K562 (cell line): ENCODE data around the gene TTC16.

Source experiments
- PCBP2 ChIP-seq: fragments of 200-400 bp; formaldehyde crosslinking; IDR thresholded peaks from 2 replicates; pipeline ENCODE4 v1.6.1; 2018; ENCODE audit warnings: low read length, low read depth, mild to moderate bottlenecking, moderate library complexity; ENCODE audit not compliant: poor library complexity, severe bottlenecking
- TF ChIP-seq, protein P1 (sequence below), 3 experiments: IDR thresholded peaks in 2 of 3; conservative IDR thresholded peaks in 1 of 3; 2 replicates each; pipeline ENCODE4 v1.5.1; 2011 to 2012; ENCODE audit warnings: low read length in 3 of 3, mild to moderate bottlenecking in 3 of 3, control low read depth in 2 of 3, improper control_type of control experiment in 1 of 3, inconsistent platforms in 1 of 3, low read depth in 1 of 3, mixed read lengths in 1 of 3, moderate library complexity in 1 of 3; ENCODE audit not compliant: insufficient read depth in 2 of 3

DNA sequence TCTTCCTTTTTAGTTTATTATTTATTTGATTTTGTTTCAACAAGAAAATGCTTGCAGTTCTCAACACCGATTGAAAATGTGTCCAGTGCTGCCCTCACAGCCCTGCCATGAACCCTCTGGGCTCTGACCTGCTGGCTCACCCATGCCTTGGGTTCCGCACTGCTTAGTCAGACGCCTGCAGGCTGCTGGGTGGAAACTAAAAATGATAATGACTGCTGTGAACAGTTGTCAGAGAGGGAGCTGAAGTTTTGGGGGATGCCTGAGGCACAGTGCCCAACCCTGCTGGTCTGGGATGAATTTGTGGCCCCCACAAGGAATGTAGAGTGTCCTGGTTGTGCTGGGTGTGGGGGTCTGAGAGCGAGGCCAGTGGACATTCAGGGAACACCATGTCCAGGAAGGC, 31.3 kb upstream of the TTC16 start:
- TF ChIP-seq, protein P1, sequence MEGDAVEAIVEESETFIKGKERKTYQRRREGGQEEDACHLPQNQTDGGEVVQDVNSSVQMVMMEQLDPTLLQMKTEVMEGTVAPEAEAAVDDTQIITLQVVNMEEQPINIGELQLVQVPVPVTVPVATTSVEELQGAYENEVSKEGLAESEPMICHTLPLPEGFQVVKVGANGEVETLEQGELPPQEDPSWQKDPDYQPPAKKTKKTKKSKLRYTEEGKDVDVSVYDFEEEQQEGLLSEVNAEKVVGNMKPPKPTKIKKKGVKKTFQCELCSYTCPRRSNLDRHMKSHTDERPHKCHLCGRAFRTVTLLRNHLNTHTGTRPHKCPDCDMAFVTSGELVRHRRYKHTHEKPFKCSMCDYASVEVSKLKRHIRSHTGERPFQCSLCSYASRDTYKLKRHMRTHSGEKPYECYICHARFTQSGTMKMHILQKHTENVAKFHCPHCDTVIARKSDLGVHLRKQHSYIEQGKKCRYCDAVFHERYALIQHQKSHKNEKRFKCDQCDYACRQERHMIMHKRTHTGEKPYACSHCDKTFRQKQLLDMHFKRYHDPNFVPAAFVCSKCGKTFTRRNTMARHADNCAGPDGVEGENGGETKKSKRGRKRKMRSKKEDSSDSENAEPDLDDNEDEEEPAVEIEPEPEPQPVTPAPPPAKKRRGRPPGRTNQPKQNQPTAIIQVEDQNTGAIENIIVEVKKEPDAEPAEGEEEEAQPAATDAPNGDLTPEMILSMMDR (IDR thresholded peaks at IDR 0.05 in 2 of 3, conservative IDR thresholded peaks at IDR 0.05 in 1 of 3; ENCODE audit: insufficient read depth in 2 of 3, low read depth in 1 of 3, low read length in 3 of 3): no peak
- no peak for TF ChIP-seq PCBP2
